ENCODE results near the gene RABGEF1.

Gene RABGEF1

DNA sequence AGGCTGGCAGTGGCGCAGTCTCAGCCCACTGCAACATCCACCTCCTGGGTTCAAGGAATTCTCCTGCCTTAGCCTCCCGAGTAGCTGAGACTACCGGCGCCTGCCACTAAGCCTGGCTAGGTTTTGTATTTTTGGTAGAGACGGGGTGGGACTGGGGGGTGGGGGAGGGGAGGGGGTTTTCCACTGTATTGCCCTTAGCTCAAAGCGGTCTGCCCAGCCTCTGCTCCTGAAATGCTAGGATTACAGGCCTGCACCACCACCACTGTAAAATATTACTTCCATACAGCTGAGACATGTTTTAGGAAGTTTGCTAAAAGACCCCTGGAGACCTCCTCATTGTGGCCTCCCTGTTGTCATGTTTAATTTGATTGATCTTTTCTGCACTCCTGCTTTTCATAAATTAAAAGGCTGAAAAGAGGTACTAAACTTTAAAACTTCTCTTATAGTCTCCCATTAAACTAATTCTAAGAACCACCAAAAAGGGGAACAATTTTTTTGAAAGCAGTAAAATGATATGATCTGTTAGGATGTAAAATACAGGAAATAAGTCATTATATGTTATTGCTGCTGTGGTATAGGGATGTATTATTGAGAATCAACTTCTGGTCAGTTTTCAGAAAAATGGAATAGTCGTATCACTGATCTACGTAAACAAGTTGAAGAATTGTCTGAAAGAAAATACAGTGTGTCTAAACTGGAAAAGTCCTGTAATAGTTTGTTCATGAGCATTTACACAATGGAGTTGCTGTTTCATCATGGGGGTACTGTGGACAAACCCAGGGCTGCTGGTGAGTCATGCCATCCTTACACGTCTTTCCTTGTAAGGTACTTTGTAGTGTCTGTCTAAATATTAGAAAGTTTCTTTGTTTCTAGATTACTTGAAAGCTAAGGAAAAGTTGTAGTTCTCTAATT lies 107.6 kb downstream of the RABGEF1 start:
- no peak for DNase-seq (ENCODE audit: low read depth in 2 of 2)

DNA sequence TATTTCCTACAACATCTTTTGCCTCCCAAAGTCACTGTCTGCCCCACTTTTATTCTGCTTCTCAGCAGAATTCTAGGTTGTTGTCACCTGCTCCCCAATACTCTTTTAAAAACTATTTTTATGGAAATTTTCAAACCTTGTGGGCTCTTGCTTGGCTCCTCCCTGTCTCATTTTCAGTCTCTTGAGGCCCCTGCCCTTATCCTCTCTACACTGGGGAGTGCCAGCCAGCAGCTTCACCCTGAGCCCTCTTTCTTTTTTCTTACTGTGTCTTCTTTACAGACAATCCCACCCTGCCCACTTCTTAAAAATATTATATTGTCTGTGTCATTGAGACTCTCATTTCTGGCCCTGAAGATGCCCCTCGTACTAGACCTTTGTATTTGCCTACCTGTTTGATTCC lies 118.8 kb downstream of the RABGEF1 start:
- DNase-seq (ENCODE audit: low read depth in 2 of 2), result no peak

- DNase-seq (ENCODE audit: low read depth in 2 of 2), result peak; percentile 23 to 37
These were observed 119.5 kb downstream of the RABGEF1 start for GRCh38 chr7:66859794-66860645.

- DNase-seq (ENCODE audit: low read depth in 2 of 2), result no peak
These were observed 120.2 kb downstream of the RABGEF1 start for GRCh38 chr7:66860767-66861166.
